Transverse colon (tissue), 4 donors: ENCODE data around the gene MEX3A. TPM values are rescaled to one million over a fixed set of nuclear protein-coding genes. Genes with fewer than 3 reads are reported as not detected.

Experiments
- DNase-seq: peaks from one replicate; pipeline ENCODE4 v3.0.0-alpha.2; 2019
- H3K27ac ChIP-seq, 4 donors: fragments of 200-600 bp; sonication (generic); 2 replicates each; pipeline ENCODE4 v1.5.1; 2016 to 2018; ENCODE audit warnings: inconsistent platforms in 4 of 4
- H3K27me3 ChIP-seq: fragments of 200-600 bp; sonication (generic); 2 replicates; pipeline ENCODE4 v1.5.1; 2017; ENCODE audit warnings: inconsistent platforms
- H3K36me3 ChIP-seq, 4 donors: fragments of 200-600 bp; sonication (generic); 2 replicates each; pipeline ENCODE4 v1.5.1; 2017 to 2019; ENCODE audit warnings: inconsistent platforms in 4 of 4
- H3K4me1 ChIP-seq, 4 donors: fragments of 200-600 bp; sonication (generic); 2 replicates each; pipeline ENCODE4 v1.5.1; 2017 to 2020; ENCODE audit warnings: inconsistent platforms in 4 of 4
- H3K4me3 ChIP-seq, 4 donors: fragments of 200-600 bp; sonication (generic); 1 replicate in 1 of 4; 2 replicates in 3 of 4; pipeline versions ENCODE4 v1.5.1 to v1.6.1; 2017 to 2019; ENCODE audit warnings: inconsistent platforms in 4 of 4
- H3K9me3 ChIP-seq, 2 donors: fragments of 200-600 bp; sonication (generic); 2 replicates each; pipeline ENCODE4 v1.5.1; 2017 to 2019; ENCODE audit warnings: inconsistent platforms in 2 of 2
- CTCF ChIP-seq, 5 experiments: fragments of 200-600 bp in 3 of 5; fragments of 450-650 bp in 2 of 5; sonication (generic) in 3 of 5; IDR thresholded peaks; 1 replicate in 2 of 5; 2 replicates in 3 of 5; pipeline ENCODE4 v1.5.1; 2016 to 2017; ENCODE audit warnings: antibody characterized with exemption in 5 of 5, inconsistent platforms in 3 of 5, mild to moderate bottlenecking in 2 of 5, moderate library complexity in 1 of 5
- EP300 ChIP-seq: sonication (generic); formaldehyde crosslinking; IDR thresholded peaks from one replicate; pipeline ENCODE4 v1.6.1; 2017; ENCODE audit warnings: antibody characterized with exemption, low read depth
- POLR2A ChIP-seq: fragments of 450-650 bp; IDR thresholded peaks from one replicate; pipeline ENCODE4 v1.6.1; 2016; ENCODE audit warnings: antibody characterized with exemption, mild to moderate bottlenecking, moderate library complexity
- POLR2AphosphoS5 ChIP-seq, 3 donors: sonication (generic); formaldehyde crosslinking; IDR thresholded peaks; one replicate each; pipeline ENCODE4 v1.6.1; 2016; ENCODE audit warnings: antibody characterized with exemption in 3 of 3
- WGBS, 2 donors: methylation state at CpG; one replicate each; pipeline ENCODE4 v1.1.5; 2018; ENCODE audit warnings: low coverage in 1 of 2; 5-methylcytosine and 5-hydroxymethylcytosine counted together
- in situ Hi-C, 4 donors: fragments of 200-750 bp; cut with MboI; loops; one replicate each; pipeline versions ENCODE4 v1.15.0 to v1.15.1; 2017; ENCODE audit warnings: low sequenced_read_pairs in 3 of 4, low pct_ligation_motif_present in 1 of 4, low pct_unique_long_range_greater_than_20kb in 1 of 4
- intact Hi-C: fragments of 100-400 bp; cut with DNase I; formaldehyde crosslinking; loops from one replicate; pipeline ENCODE4 v1.15.1; 2023; ENCODE audit warnings: low total_unique reads
- total RNA-seq, 4 donors: library from RNA; depleted of rRNA; stranded (reverse); fragments of >200 nt; gene quantifications; one replicate each; pipeline ENCODE4 v1.1.0, GENCODE V29; 2016

MEX3A gene
- total RNA-seq, 4 donors from 2014 or later: 0.14 to 0.60 (median 0.48) TPM; not detected in 1

DNA sequence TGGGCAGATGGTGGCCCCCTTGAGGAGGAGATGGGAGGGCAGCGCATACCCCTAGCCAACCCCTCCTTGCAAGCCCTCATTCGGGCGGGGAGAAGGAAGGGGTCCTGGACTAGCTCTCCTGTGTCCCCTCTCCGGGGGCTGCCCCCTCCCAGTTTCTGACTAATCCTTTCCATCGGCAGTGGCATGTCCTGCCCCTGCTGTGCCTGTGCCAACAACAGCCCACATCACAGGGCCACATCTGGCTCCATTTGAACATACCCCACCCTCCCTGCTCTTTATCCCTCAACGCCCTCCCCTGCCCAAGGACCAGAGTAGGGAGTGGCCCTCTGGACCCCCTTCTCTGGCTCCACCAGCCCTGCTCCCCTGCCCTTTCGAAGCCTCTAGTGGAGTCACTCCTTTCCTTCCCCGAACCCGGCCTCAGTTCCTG lies 21.3 kb upstream of the MEX3A start:
- Histone ChIP-seq H3K36me3 (no peaks in the 10 kb centered on the region), H3K27ac (peak overlapping the region; percentile 91 to 97 (median 94)), H3K4me3 (no peak overlapping the region), H3K9me3 (no peaks in the 10 kb centered on the region), H3K4me1 (peaks cover 39 to 79% (median 64%) of the 10 kb centered on the region in 4 donors), H3K27me3 (no peaks in the 10 kb centered on the region)
- TF ChIP-seq POLR2AphosphoS5 (IDR thresholded peaks at IDR 0.05): peak; percentile 10 to 54 (median 30)
- TF ChIP-seq POLR2A: no peak
- intact Hi-C loops: no loop called here
- peak; percentile 44 for DNase-seq
- in situ Hi-C loops: no loop called here
- WGBS, 2 donors: 57% methylated on average over 9 of the region's 9 CpGs; no CpG with 5 or more reads in 1 of the 2 donors

DNA sequence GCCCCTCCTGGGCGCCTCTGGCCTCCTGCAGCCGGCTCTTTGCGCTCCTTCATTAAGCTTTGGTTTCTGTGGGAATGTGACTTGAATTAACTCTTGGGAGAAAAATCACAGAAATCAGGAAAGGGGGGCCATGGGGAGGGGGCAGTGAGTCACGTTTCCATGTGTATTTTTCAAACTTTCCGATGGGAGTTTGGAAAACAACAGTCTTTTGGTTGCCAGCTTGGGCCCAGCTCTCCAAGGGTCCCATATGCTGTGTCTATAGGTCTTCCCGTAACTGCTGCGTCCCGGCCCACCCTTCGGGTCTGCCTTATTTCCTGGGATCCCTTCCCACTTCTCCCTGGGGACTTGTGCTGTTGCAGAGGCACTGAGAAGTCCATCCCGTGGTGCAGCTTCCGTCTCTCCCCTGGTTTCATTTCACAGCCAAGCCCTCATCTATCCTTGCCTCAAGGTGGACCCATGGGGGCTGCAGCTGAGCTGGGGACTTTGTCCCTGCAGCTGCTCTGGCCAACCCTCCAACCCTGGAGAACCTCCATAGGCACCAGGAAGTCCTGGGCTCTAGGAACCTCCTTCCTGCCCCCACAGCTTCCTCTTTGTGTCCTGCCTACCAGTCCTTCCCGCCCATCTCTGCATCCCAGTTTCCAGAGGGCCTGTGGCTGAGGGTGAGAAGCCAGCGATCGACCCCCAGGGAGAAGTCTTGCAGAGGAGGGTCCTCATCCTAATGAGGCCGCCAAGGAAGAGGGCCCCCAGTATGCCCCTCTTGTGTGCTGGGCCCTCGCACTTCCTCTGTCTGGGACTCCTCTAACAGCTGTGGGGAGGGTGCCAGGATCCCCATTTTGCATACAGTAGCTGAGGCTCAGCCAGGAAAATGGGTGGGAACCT lies 20.6 kb upstream of the MEX3A start:
- intact Hi-C loops: no loop called here
- peaks cover 39 to 79% (median 64%) of the 10 kb centered on the region in 4 donors for H3K4me1 ChIP-seq
- TF ChIP-seq CTCF (IDR thresholded peaks at IDR 0.05): no peak
- TF ChIP-seq POLR2AphosphoS5 (IDR thresholded peaks at IDR 0.05): no peak
- TF ChIP-seq POLR2A: no peak
- TF ChIP-seq EP300: no peak
- H3K9me3 ChIP-seq: no peaks in the 10 kb centered on the region
- H3K27ac ChIP-seq: peak overlapping the region; percentile 91 to 97 (median 94)
- H3K36me3 ChIP-seq: no peaks in the 10 kb centered on the region
- no peaks in the 10 kb centered on the region for H3K27me3 ChIP-seq
- H3K4me3 ChIP-seq: no peak overlapping the region
- in situ Hi-C loops: no loop called here
- DNase-seq: no peak
- 55 to 77% methylated on average over 2 to 16 of the region's 16 CpGs for WGBS, 2 donors

DNA sequence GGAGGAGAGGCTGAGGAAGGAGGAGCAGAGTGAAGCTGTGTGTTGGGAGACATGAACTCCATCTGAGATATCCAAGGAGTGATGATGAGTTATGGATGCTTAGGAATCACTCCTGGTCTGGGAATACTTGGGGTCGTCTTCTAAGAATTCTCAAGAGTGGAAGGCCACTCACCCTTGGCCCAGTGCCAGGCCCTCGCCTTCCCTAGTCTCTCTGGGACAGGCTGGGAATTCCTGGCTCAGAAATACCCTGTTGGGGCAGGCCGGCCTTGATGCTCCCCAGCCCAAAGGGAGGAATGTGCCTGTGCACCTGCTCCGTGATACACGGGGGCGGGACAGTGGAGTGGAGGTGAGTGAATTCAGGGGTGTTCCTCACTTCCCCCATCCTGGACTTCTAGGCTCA lies 19.6 kb upstream of the MEX3A start:
- intact Hi-C loops: no loop called here

DNA sequence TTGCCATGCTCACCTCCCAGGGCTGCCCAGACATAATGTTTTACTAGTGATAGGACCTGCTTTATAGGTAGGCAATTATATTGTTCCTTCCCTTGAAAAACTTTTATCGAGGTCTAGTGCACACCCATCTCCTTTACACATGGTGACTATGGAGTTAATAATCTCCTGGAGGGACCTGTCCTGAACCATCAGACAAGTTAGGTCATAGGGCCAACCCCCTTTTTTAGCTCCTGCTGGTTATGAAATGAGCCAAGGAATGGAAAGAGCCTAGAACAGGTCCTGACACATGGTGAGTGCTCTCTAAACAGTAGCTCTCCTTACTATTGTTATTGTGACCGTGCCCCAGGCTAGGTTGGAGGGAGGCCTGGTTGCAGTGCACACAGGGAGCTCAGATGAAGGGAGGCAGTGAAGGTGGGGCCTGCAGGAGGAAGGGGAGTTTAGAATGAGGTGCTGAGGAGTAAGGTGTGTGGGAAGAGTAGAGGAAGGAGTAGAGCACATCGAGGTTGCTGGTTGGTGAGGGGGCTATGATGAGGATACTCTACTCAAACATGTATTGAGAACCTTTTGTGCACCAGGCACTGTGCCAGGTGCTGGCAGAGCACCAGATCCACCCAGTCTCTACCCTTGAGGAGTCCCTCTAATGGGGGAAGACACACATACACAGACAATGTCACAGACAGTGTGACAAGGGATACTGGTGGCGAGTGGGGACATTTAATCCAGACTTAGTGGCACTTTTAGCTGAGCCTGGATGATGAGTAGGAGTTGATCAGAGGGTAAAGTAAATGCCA lies 18.1 kb upstream of the MEX3A start:
- DNase-seq: peak; percentile 44
- in situ Hi-C loops: no loop called here
- WGBS, 2 donors: 50 to 54% methylated on average over 4 of the region's 4 CpGs
- H3K4me3 ChIP-seq: no peak overlapping the region
- TF ChIP-seq CTCF (IDR thresholded peaks at IDR 0.05): no peak
- TF ChIP-seq POLR2AphosphoS5 (IDR thresholded peaks at IDR 0.05): peak in 1 of 3 donors; percentile 12
- H3K27me3 ChIP-seq: no peaks in the 10 kb centered on the region
- peak overlapping the region; percentile 57 to 97 (median 92) for H3K27ac ChIP-seq
- peaks cover 43 to 82% (median 55%) of the 10 kb centered on the region in 4 donors for H3K4me1 ChIP-seq
- no peaks in the 10 kb centered on the region for H3K9me3 ChIP-seq
- intact Hi-C loops: no loop called here
- H3K36me3 ChIP-seq: no peaks in the 10 kb centered on the region

More for the DNA sequence above, 19.6 kb upstream of the MEX3A start:
- Histone ChIP-seq H3K27ac (peak overlapping the region; percentile 91 to 97 (median 94)), H3K27me3 (no peaks in the 10 kb centered on the region), H3K9me3 (no peaks in the 10 kb centered on the region), H3K4me3 (no peak overlapping the region), H3K4me1 (peaks cover 41 to 80% (median 66%) of the 10 kb centered on the region in 4 donors), H3K36me3 (no peaks in the 10 kb centered on the region)
- in situ Hi-C loops: no loop called here
- TF ChIP-seq EP300 (no peak), CTCF (IDR thresholded peaks at IDR 0.05) (no peak), POLR2A (no peak), POLR2AphosphoS5 (IDR thresholded peaks at IDR 0.05) (no peak)
- 69 to 80% methylated on average over 2 to 6 of the region's 6 CpGs for WGBS, 2 donors
- no peak for DNase-seq
